Neuronal stem cell (in vitro differentiated cells): Measurements from ENCODE around the gene PIMREG.

ENCODE experiments used
- DNase-seq: peaks from one replicate; pipeline ENCODE4 v3.0.0-alpha.2; 2013; ENCODE audit warnings: low spot score
- H2AFZ ChIP-seq: one replicate; pipeline ENCODE4 v1.6.1; 2013; ENCODE audit warnings: mild to moderate bottlenecking, low read length, inconsistent platforms
- H2AK5ac ChIP-seq: 2 replicates; pipeline ENCODE4 v1.6.1; 2013; ENCODE audit warnings: low read depth, mild to moderate bottlenecking, inconsistent platforms, low read length, moderate library complexity, mixed read lengths
- H2BK120ac ChIP-seq: 2 replicates; pipeline ENCODE4 v1.6.1; 2013; ENCODE audit warnings: low read depth, mild to moderate bottlenecking, inconsistent platforms, low read length, moderate library complexity, mixed read lengths
- H2BK12ac ChIP-seq: one replicate; pipeline ENCODE4 v1.6.1; 2013; ENCODE audit warnings: low read length, inconsistent platforms
- H2BK15ac ChIP-seq: 2 replicates; pipeline ENCODE4 v1.6.1; 2013; ENCODE audit warnings: mild to moderate bottlenecking, low read length, inconsistent platforms, mixed read lengths
- H2BK5ac ChIP-seq: one replicate; pipeline ENCODE4 v1.6.1; 2013; ENCODE audit warnings: inconsistent platforms, mild to moderate bottlenecking, low read length, moderate library complexity
- H3K14ac ChIP-seq: one replicate; pipeline ENCODE4 v1.6.1; 2013; ENCODE audit warnings: low read length, inconsistent platforms
- H3K18ac ChIP-seq: 2 replicates; pipeline ENCODE4 v1.6.1; 2013; ENCODE audit warnings: low read length, inconsistent platforms
- H3K23ac ChIP-seq: 2 replicates; pipeline ENCODE4 v1.6.1; 2013; ENCODE audit warnings: low read depth, mild to moderate bottlenecking, mixed read lengths, low read length, inconsistent platforms; ENCODE audit not compliant: poor library complexity
- H3K27ac ChIP-seq: replicated peaks from 3 replicates; pipeline ENCODE4 v1.5.1; 2013; ENCODE audit warnings: low read length, inconsistent platforms
- H3K27me3 ChIP-seq, 3 experiments: 2 replicates each; pipeline ENCODE4 v1.6.1; 2013; ENCODE audit warnings: low read length in 3 of 3, mild to moderate bottlenecking in 2 of 3, inconsistent platforms in 1 of 3, low read depth in 1 of 3, mixed read lengths in 1 of 3, moderate library complexity in 1 of 3; ENCODE audit not compliant: control insufficient read depth in 3 of 3, insufficient read depth in 3 of 3
- H3K36me3 ChIP-seq, 2 donors: replicated peaks in 1 of 2; 2 replicates each; pipeline ENCODE4 v1.6.1; 2013; ENCODE audit warnings: low read length in 2 of 2; ENCODE audit not compliant: control insufficient read depth in 2 of 2, insufficient read depth in 2 of 2
- H3K4ac ChIP-seq: 2 replicates; pipeline ENCODE4 v1.6.1; 2013; ENCODE audit warnings: inconsistent platforms, mild to moderate bottlenecking, low read length, moderate library complexity
- H3K4me1 ChIP-seq, 2 donors: 1 replicate in 1 of 2; 2 replicates in 1 of 2; pipeline ENCODE4 v1.6.1; 2013; ENCODE audit warnings: low read length in 2 of 2, low read depth in 1 of 2; ENCODE audit not compliant: control insufficient read depth in 2 of 2, insufficient read depth in 1 of 2
- H3K4me2 ChIP-seq: one replicate; pipeline ENCODE4 v1.6.1; 2013; ENCODE audit warnings: mild to moderate bottlenecking, low read length, inconsistent platforms; ENCODE audit not compliant: insufficient read depth, poor library complexity, severe bottlenecking
- H3K4me3 ChIP-seq, 2 donors: 2 replicates each; pipeline ENCODE4 v1.5.1; 2013; ENCODE audit warnings: low read length in 2 of 2, mild to moderate bottlenecking in 2 of 2, inconsistent platforms in 1 of 2, moderate library complexity in 1 of 2
- H3K79me1 ChIP-seq: one replicate; pipeline ENCODE4 v1.6.1; 2013; ENCODE audit warnings: low read depth, mild to moderate bottlenecking, inconsistent platforms, low read length, moderate library complexity
- H3K9ac ChIP-seq: one replicate; pipeline ENCODE4 v1.6.1; 2013; ENCODE audit warnings: mild to moderate bottlenecking, low read depth, low read length, inconsistent platforms; ENCODE audit not compliant: poor library complexity
- H3K9me3 ChIP-seq, 2 donors: replicated peaks in 1 of 2; 2 replicates each; pipeline versions ENCODE3 to v1.6.1; 2013; ENCODE audit warnings: low read length in 2 of 2, mild to moderate bottlenecking in 2 of 2, inconsistent platforms in 1 of 2, low read depth in 1 of 2, mixed read lengths in 1 of 2, moderate library complexity in 1 of 2; ENCODE audit not compliant: control insufficient read depth in 2 of 2, insufficient read depth in 1 of 2
- H4K8ac ChIP-seq: one replicate; pipeline ENCODE4 v1.6.1; 2013; ENCODE audit warnings: low read depth, mild to moderate bottlenecking, inconsistent platforms, low read length, moderate library complexity
- H4K91ac ChIP-seq: one replicate; pipeline ENCODE4 v1.6.1; 2013; ENCODE audit warnings: low read length, low read depth, mild to moderate bottlenecking, inconsistent platforms; ENCODE audit not compliant: poor library complexity
- WGBS, 2 donors: extraction: QIAGEN DNeasy Blood & Tissue Kit; methylation state at CpG; one replicate each; pipeline ENCODE4 v1.1.7; 2013; ENCODE audit warnings: missing lambda C conversion rate in 2 of 2, mixed read lengths in 1 of 2; ENCODE audit not compliant: insufficient read length in 2 of 2, insufficient replicate concordance in 1 of 2; ENCODE audit errors: extremely low coverage in 2 of 2; 5-methylcytosine and 5-hydroxymethylcytosine counted together

Gene PIMREG

DNA sequence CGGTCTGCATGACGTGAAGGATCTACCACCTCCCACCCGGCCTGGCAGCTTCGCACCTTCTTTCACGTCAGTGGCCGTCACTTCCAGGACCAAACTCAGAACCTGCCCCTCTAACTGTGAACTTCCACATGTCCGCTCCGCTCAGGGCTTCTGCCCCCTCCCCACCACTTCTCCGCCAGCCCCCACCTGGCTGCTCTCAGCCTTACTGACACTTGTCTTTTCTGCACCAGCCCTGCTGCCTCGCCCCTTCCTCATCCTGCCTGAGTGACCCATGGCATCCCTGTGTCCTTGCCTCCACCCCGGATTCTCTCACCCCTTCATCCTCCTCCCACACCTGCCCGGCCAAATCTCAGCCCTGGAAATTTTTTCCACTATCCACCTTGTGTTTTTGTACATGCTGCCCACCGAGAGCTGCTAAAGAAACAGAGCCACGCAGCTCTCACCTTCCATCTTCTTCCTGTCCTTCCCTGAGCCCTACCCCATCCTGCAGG lies 14.2 kb downstream of the PIMREG start:
- no peak overlapping the region for H4K8ac ChIP-seq
- H2BK120ac ChIP-seq, result no peak overlapping the region
- DNase-seq, result no peak
- no CpG with 5 or more reads among the region's 14 CpGs for WGBS, 2 donors
- H3K36me3 ChIP-seq, result no peaks in the 10 kb centered on the region
- no peak overlapping the region for H3K27ac ChIP-seq
- no peak overlapping the region for H2BK12ac ChIP-seq
- H3K9me3 ChIP-seq, result no peaks in the 10 kb centered on the region
- no peak overlapping the region for H3K9ac ChIP-seq
- H2BK5ac ChIP-seq, result no peak overlapping the region
- no peak overlapping the region for H4K91ac ChIP-seq
- peak overlapping the region; percentile 64 for H2AK5ac ChIP-seq
- H3K4me2 ChIP-seq, result no peak overlapping the region
- no peak overlapping the region for H3K14ac ChIP-seq
- peaks cover 34 to 36% of the 10 kb centered on the region in 2 donors for H3K4me1 ChIP-seq
- no peaks in the 10 kb centered on the region for H3K27me3 ChIP-seq
- H3K4me3 ChIP-seq, result no peak overlapping the region
- no peak overlapping the region for H3K4ac ChIP-seq
- no peak overlapping the region for H2AFZ ChIP-seq
- peak overlapping the region; percentile 54 for H3K18ac ChIP-seq
- H3K79me1 ChIP-seq, result no peaks in the 10 kb centered on the region
- peak overlapping the region; percentile 25 for H2BK15ac ChIP-seq
- H3K23ac ChIP-seq, result peak overlapping the region; percentile 2

DNA sequence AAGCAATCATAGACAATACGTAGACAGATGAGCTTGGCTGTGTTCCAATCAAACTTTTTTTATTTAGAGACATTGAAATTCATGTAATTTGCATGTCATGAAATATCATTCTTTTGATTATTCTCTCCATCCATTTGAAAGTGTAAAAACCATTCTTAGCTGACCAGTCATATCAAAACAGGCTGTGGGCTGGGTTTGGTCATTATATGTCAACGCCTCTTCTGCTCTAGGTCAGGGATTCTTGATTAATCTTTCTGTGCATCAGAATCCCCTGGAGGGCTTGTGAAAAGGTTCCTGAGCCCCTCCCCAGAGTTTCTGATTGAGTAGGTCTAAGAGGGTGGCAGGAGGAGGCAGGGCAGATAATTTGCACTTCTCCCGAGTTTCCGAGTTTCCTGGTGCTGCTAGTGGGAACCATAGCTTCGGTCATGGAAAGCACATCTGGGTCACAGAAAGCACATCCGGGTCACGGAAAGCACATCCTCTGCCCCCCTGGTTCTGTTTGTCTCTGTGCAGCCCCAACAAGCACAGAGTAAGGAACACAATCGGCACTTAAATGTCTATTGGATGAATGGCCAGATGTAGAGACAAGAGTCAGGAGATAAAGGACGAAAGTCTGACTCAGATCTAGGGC lies 16.4 kb downstream of the PIMREG start:
- H2BK5ac ChIP-seq, result peak overlapping the region; percentile 27
- no peak overlapping the region for H3K27ac ChIP-seq
- no peak overlapping the region for H4K8ac ChIP-seq
- H3K4me2 ChIP-seq, result no peak overlapping the region
- H2BK120ac ChIP-seq, result peak overlapping the region; percentile 6
- H3K18ac ChIP-seq, result peak overlapping the region; percentile 2
- no peak overlapping the region for H4K91ac ChIP-seq
- no peaks in the 10 kb centered on the region for H3K27me3 ChIP-seq
- no peak overlapping the region for H2BK15ac ChIP-seq
- H3K23ac ChIP-seq, result no peak overlapping the region
- no peak for DNase-seq
- H2AFZ ChIP-seq, result no peak overlapping the region
- peak overlapping the region; percentile 10 for H3K14ac ChIP-seq
- no CpG with 5 or more reads among the region's 9 CpGs for WGBS, 2 donors
- no peaks in the 10 kb centered on the region for H3K9me3 ChIP-seq
- no peak overlapping the region for H3K9ac ChIP-seq
- no peak overlapping the region for H3K4ac ChIP-seq
- no peaks in the 10 kb centered on the region for H3K36me3 ChIP-seq
- H3K4me1 ChIP-seq, result peaks cover 22 to 30% of the 10 kb centered on the region in 2 donors
- H3K79me1 ChIP-seq, result no peaks in the 10 kb centered on the region
- H2BK12ac ChIP-seq, result peak overlapping the region; percentile 1
- H3K4me3 ChIP-seq, result no peak overlapping the region
- H2AK5ac ChIP-seq, result no peak overlapping the region

DNA sequence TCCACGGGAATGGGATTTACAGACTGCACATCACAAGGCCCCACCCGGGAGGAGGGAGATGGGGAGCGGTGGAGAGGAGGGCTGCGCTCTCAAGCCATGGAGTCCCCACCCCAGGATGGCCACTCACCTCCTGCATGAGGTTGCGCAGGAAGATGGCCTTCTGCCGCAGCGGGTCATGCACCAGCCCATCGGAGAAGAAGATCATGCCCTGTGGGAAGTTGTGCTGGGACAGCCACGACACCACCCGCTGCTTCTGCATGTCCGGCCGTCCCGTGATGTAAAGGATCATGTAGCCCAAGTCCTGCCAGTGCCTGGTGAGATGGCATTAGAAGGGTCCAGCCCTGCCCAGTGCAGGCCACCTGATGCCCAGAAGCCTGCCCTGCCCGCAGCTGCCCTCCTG lies 17.0 kb downstream of the PIMREG start:
- peak overlapping the region; percentile 32 for H3K9ac ChIP-seq
- no peaks in the 10 kb centered on the region for H3K79me1 ChIP-seq
- H3K4ac ChIP-seq, result no peak overlapping the region
- H3K9me3 ChIP-seq, result no peaks in the 10 kb centered on the region
- no peak overlapping the region for H4K91ac ChIP-seq
- no CpG with 5 or more reads among the region's 14 CpGs for WGBS, 2 donors
- H3K23ac ChIP-seq, result peak overlapping the region; percentile 6
- no peak overlapping the region for H3K4me3 ChIP-seq
- H3K36me3 ChIP-seq, result no peaks in the 10 kb centered on the region
- no peak overlapping the region for H4K8ac ChIP-seq
- peak overlapping the region; percentile 33 for H2BK5ac ChIP-seq
- H2AFZ ChIP-seq, result peak overlapping the region; percentile 52
- no peak for DNase-seq
- H2BK120ac ChIP-seq, result peak overlapping the region; percentile 6
- H3K4me1 ChIP-seq, result peaks cover 24 to 30% of the 10 kb centered on the region in 2 donors
- H2BK15ac ChIP-seq, result peak overlapping the region; percentile 71
- peak overlapping the region; percentile 92 for H3K18ac ChIP-seq
- H3K27ac ChIP-seq, result peak overlapping the region; percentile 63
- no peak overlapping the region for H3K4me2 ChIP-seq
- no peaks in the 10 kb centered on the region for H3K27me3 ChIP-seq
- H2BK12ac ChIP-seq, result peak overlapping the region; percentile 48
- peak overlapping the region; percentile 64 for H2AK5ac ChIP-seq
- H3K14ac ChIP-seq, result peak overlapping the region; percentile 41

GRCh38 chr17:6461792-6462524 lies 17.7 kb downstream of the PIMREG start:
- Histone ChIP-seq H3K36me3 (no peaks in the 10 kb centered on the region), H3K27ac (peak overlapping the region; percentile 63), H3K4me1 (peaks cover 24 to 26% of the 10 kb centered on the region in 2 donors), H4K8ac (no peak overlapping the region), H3K4me2 (no peak overlapping the region), H3K79me1 (no peaks in the 10 kb centered on the region), H3K14ac (no peak overlapping the region), H4K91ac (no peak overlapping the region), H2AK5ac (peak overlapping the region; percentile 64), H2BK12ac (no peak overlapping the region), H3K27me3 (no peaks in the 10 kb centered on the region), H2BK15ac (peak overlapping the region; percentile 71), H2BK5ac (no peak overlapping the region), H2AFZ (peak overlapping the region; percentile 52), H3K23ac (no peak overlapping the region), H3K4ac (no peak overlapping the region), H2BK120ac (no peak overlapping the region), H3K18ac (peak overlapping the region; percentile 74), H3K9me3 (peaks cover 0 to under 1% of the 10 kb centered on the region in 2 donors), H3K9ac (no peak overlapping the region), H3K4me3 (no peak overlapping the region)
- no CpG with 5 or more reads among the region's 10 CpGs for WGBS, 2 donors
- no peak for DNase-seq
